GM12878 (cell line): ENCODE measurements around the gene CNGB1. TPM values are rescaled to one million over a fixed set of nuclear protein-coding genes. Genes with fewer than 3 reads are reported as not detected.
"Not testable (repeated sequence)": the region's sequence is repeated elsewhere in the genome, so short reads cannot be mapped to it uniquely, and the experiment has no call there.

Experiments used
- ATAC-seq: fragments of 200-7000 bp; cut with Tn5 transposase; 3 replicates; pipeline ENCODE4 v1.9.1; 2020; ENCODE audit warnings: mild to moderate bottlenecking, moderate library complexity
- BruUV-seq: library from RNA; stranded (reverse); fragments of 400-500 nt; replicated peaks from 2 replicates; lab custom pipeline; 2021; lab: Mats Ljungman, UMichigan
- CTCF ChIA-PET: fragments of 300-600 bp; sonication (Branson Sonifier 250); formaldehyde crosslinking; extraction: SDS; loops from one replicate; lab custom pipeline; 2021; ENCODE audit warnings: inconsistent platforms; lab: Yijun Ruan, JAX
- POLR2A ChIA-PET: fragments of 350-600 bp; formaldehyde crosslinking; extraction: SDS; loops from one replicate; lab custom pipeline; 2021; ENCODE audit warnings: inconsistent platforms; lab: Charles Lee
- RAD21 ChIA-PET: fragments of 300-600 bp; sonication (Branson Sonifier 250); formaldehyde crosslinking; loops from one replicate; lab custom pipeline; 2023; ENCODE audit warnings: antibody characterized with exemption; ENCODE audit not compliant: unreplicated experiment; lab: Charles Lee
- SMC1A ChIA-PET: fragments of 300-600 bp; sonication (Branson Sonifier 250); formaldehyde crosslinking; loops from one replicate; lab custom pipeline; 2023; ENCODE audit not compliant: unreplicated experiment, uncharacterized antibody; lab: Charles Lee
- DNase-seq: peaks from one replicate; pipeline ENCODE4 v3.0.0-alpha.2; 2011; ENCODE audit warnings: low read depth, low spot score
- FAIRE-seq: peaks from 3 replicates; lab custom pipeline; 2011; peaks lifted over from hg19 to GRCh38; lab: Jason Lieb, UNC
- H2AFZ ChIP-seq: 2 replicates; pipeline ENCODE4 v1.6.0; 2011; ENCODE audit warnings: low read depth, low read length, control low read depth; ENCODE audit not compliant: control insufficient read depth
- H3K27ac ChIP-seq: 2 replicates; pipeline ENCODE4 v1.5.1; 2011; ENCODE audit warnings: control low read depth; ENCODE audit not compliant: control insufficient read depth, insufficient read depth
- H3K27me3 ChIP-seq, 2 experiments: replicated peaks in 1 of 2; 2 replicates each; pipeline versions ENCODE4 v1.6.0 to v1.6.1; 2011; ENCODE audit warnings: low read length in 1 of 2; ENCODE audit not compliant: control insufficient read depth in 2 of 2, insufficient read depth in 2 of 2
- H3K36me3 ChIP-seq, 2 experiments: 2 replicates each; pipeline ENCODE4 v1.5.1; 2011; ENCODE audit warnings: low read length in 1 of 2; ENCODE audit not compliant: control insufficient read depth in 2 of 2, insufficient read depth in 2 of 2
- H3K4me1 ChIP-seq: 2 replicates; pipeline ENCODE4 v1.6.1; 2011; ENCODE audit warnings: mild to moderate bottlenecking, low read length, moderate library complexity, mixed read lengths; ENCODE audit not compliant: control insufficient read depth, insufficient read depth
- H3K4me2 ChIP-seq: 2 replicates; pipeline ENCODE4 v1.6.0; 2011; ENCODE audit warnings: control low read depth; ENCODE audit not compliant: control insufficient read depth, insufficient read depth
- H3K4me3 ChIP-seq: fragments of 200-600 bp; sonication (generic); 2 replicates; pipeline ENCODE4 v1.5.1; 2016
- H3K79me2 ChIP-seq: 2 replicates; pipeline ENCODE4 v1.6.0; 2011; ENCODE audit warnings: low read length; ENCODE audit not compliant: control insufficient read depth, insufficient read depth
- H3K9ac ChIP-seq: 2 replicates; pipeline ENCODE4 v1.8.0; 2011; ENCODE audit warnings: low read length, control low read depth, mixed read lengths; ENCODE audit not compliant: control insufficient read depth, insufficient read depth
- H3K9me3 ChIP-seq: replicated peaks from 3 replicates; pipeline ENCODE4 v1.5.1; 2011; ENCODE audit warnings: mild to moderate bottlenecking, low read length; ENCODE audit not compliant: control insufficient read depth, insufficient read depth
- H4K20me1 ChIP-seq: 2 replicates; pipeline ENCODE4 v1.6.0; 2011; ENCODE audit not compliant: control insufficient read depth, insufficient read depth
- NR2C2 ChIP-seq: IDR thresholded peaks from 2 replicates; pipeline ENCODE4 v1.6.1; 2011; ENCODE audit warnings: borderline replicate concordance, low read depth; ENCODE audit not compliant: control insufficient read depth, insufficient read length
- RAD21 ChIP-seq: IDR thresholded peaks from 2 replicates; pipeline ENCODE4 v1.6.1; 2011; ENCODE audit warnings: mild to moderate bottlenecking, low read depth, low read length, moderate library complexity; ENCODE audit not compliant: insufficient read depth
- RUNX3 ChIP-seq: IDR thresholded peaks from 2 replicates; pipeline ENCODE4 v1.6.1; 2012; ENCODE audit warnings: low read length, inconsistent platforms
- TAF1 ChIP-seq: IDR thresholded peaks from 2 replicates; pipeline ENCODE4 v1.6.1; 2011; ENCODE audit warnings: mild to moderate bottlenecking, low read depth, low read length, borderline replicate concordance
- TARDBP ChIP-seq: IDR thresholded peaks from 2 replicates; pipeline ENCODE4 v1.6.1; 2016; ENCODE audit warnings: borderline replicate concordance
- TCF7 ChIP-seq: IDR thresholded peaks from 2 replicates; pipeline ENCODE4 v1.6.1; 2014; ENCODE audit warnings: antibody characterized with exemption, borderline replicate concordance
- ZNF592 ChIP-seq: fragments of 450-650 bp; IDR thresholded peaks from 2 replicates; pipeline ENCODE4 v1.6.1; 2017; ENCODE audit warnings: mild to moderate bottlenecking, moderate library complexity
- WGBS: methylation state at CpG from one replicate; pipeline ENCODE4 v1.1.6; 2016; ENCODE audit warnings: low lambda C conversion rate; ENCODE audit not compliant: insufficient replicate concordance, insufficient coverage; ENCODE audit errors: missing lambda C conversion rate; 5-methylcytosine and 5-hydroxymethylcytosine counted together
- in situ Hi-C: fragments of 300-500 bp; cut with MboI; formaldehyde crosslinking; loops from 9 replicates; pipeline ENCODE4 v1.14.3; 2018; ENCODE audit warnings: mixed read lengths
- intact Hi-C: fragments of 100-400 bp; cut with micrococcal nuclease; formaldehyde crosslinking; loops from one replicate; pipeline ENCODE4 v1.14.2; 2022; ENCODE audit not compliant: unreplicated experiment
- polyA plus RNA-seq, 11 experiments: library from polyadenylated mRNA; depleted of rRNA in 4 of 11; unstranded in 6 of 11; stranded (reverse) in 5 of 11; fragments of >200 nt; fragmentation: Nextera tagmentation in 4 of 11; fragmentation: Illumina TruSeq in 1 of 11; extraction: Ambion mirVana in 4 of 11; extraction: Trizol in 1 of 11; gene quantifications; 1 replicate in 1 of 11; 2 replicates in 10 of 11; pipeline versions ENCODE4 v1.2.1 to v1.2.3, GENCODE V29; 2011 to 2016; ENCODE audit warnings: inconsistent platforms in 2 of 11, missing spikeins in 2 of 11, low read depth in 1 of 11
- total RNA-seq, 4 experiments: library from RNA; depleted of rRNA in 3 of 4; stranded (reverse); fragments of >200 nt in 3 of 4; fragmentation: Illumina TruSeq in 1 of 4; extraction: Trizol in 1 of 4; gene quantifications; 2 replicates each; pipeline versions ENCODE4 v1.2.1 to v1.2.3, GENCODE V29; 2013 to 2021
- TF ChIP-seq, protein P1 (sequence below): fragments of 450-650 bp; IDR thresholded peaks from 2 replicates; pipeline ENCODE4 v1.6.1; 2016; ENCODE audit warnings: mild to moderate bottlenecking

The CNGB1 gene
- total and polyA plus RNA-seq, 10 of the 15 experiments (the other 5 are each of a cell fraction or from before 2014, with no cell fraction given) = 0.03 TPM; not detected in 9

GRCh38 chr16:58009856-58010416, 39.0 kb upstream of the CNGB1 start (continued):
- no peak for TF ChIP-seq RAD21

GRCh38 chr16:58004736-58005135, 33.8 kb upstream of the CNGB1 start:
- H3K27me3 ChIP-seq, H3K4me2 ChIP-seq, H3K9me3 ChIP-seq, H4K20me1 ChIP-seq, H3K4me3 ChIP-seq, H3K27ac ChIP-seq, H2AFZ ChIP-seq, FAIRE-seq, H3K79me2 ChIP-seq, BruUV-seq, H3K4me1 ChIP-seq, H3K36me3 ChIP-seq, POLR2A ChIA-PET, DNase-seq, H3K9ac ChIP-seq, ATAC-seq: not testable (repeated sequence)
- ChIA-PET SMC1A (interaction anchor here (0.6 kb wide), 1 partner anchor 99 kb away, joined by 3 read pairs; no protein-coding TSS in a partner anchor), CTCF (interaction anchor here (0.7 to 1.9 kb wide), 9 partner anchors 15 to 210 kb away, joined by 3 to 9 read pairs (median 3); no protein-coding TSS in a partner anchor), RAD21 (interaction anchor here (0.8 to 1.8 kb wide), 3 partner anchors 106 to 228 kb away, joined by 3 to 5 read pairs (median 3); no protein-coding TSS in a partner anchor)
- intact Hi-C loops = loop anchor here (1.0 to 5.0 kb wide), 4 partner anchors 105 to 427 kb away; no protein-coding TSS in a partner anchor
- in situ Hi-C loops = loop anchor here (5.0 to 10.0 kb wide), 3 partner anchors 107 to 420 kb away; no protein-coding TSS in a partner anchor
- WGBS = 93% methylated on average over 12 of the region's 12 CpGs

DNA sequence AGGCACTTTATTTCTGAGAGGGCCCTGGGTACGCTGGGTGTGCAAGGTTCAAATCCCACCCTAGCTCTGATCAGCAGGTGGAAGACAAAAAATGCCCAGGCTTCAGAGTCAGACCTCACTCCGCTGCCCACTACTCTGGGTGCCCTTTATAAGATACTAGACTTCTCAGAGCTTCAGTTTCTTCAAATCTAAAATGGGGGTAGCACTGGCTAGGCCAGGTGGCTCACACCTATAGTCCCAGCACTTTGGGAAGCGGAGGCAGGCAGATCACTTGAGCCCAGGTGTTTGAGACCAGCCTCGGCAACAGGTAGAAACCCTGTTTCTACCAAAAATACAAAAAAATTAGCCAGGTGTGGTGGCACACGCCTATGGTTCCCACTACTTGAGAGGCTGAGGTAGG, 32.0 kb upstream of the CNGB1 start:
- Histone ChIP-seq H3K27ac (no peak overlapping the region), H3K4me1 (peaks cover 13% of the 10 kb centered on the region), H4K20me1 (no peaks in the 10 kb centered on the region), H3K9me3 (no peaks in the 10 kb centered on the region; the same call in 2 of the 3 replicates), H2AFZ (no peak overlapping the region), H3K9ac (no peak overlapping the region), H3K79me2 (peaks cover 12% of the 10 kb centered on the region), H3K27me3 (no peaks in the 10 kb centered on the region), H3K36me3 (no peaks in the 10 kb centered on the region; a peak in 2 of 4 replicates), H3K4me2 (peak overlapping the region; percentile 5; the same call in 1 of the 2 replicates), H3K4me3 (no peak overlapping the region)
- ATAC-seq (no peak), FAIRE-seq (no peak), DNase-seq (no peak)
- ChIA-PET SMC1A (no interaction called here), RAD21 (no interaction called here), CTCF (interaction anchor here (0.6 to 2.1 kb wide), 3 partner anchors 98 to 399 kb away, joined by 3 to 5 read pairs (median 3); no protein-coding TSS in a partner anchor), POLR2A (no interaction called here)
- whole genome bisulfite sequencing = 84% methylated on average over 5 of the region's 5 CpGs
- intact Hi-C loops = loop anchor here (5.0 kb wide), 1 partner anchor 411 kb away; no protein-coding TSS in a partner anchor
- TSS peak; percentile 52 for BruUV-seq
- in situ Hi-C loops = loop anchor here (5.0 to 10.0 kb wide), 3 partner anchors 106 to 418 kb away; no protein-coding TSS in a partner anchor
- TF ChIP-seq TCF7 (no peak), ZNF592 (no peak), TAF1 (no peak), RUNX3 (no peak), TARDBP (no peak), NR2C2 (no peak)
- TF ChIP-seq, protein P1, sequence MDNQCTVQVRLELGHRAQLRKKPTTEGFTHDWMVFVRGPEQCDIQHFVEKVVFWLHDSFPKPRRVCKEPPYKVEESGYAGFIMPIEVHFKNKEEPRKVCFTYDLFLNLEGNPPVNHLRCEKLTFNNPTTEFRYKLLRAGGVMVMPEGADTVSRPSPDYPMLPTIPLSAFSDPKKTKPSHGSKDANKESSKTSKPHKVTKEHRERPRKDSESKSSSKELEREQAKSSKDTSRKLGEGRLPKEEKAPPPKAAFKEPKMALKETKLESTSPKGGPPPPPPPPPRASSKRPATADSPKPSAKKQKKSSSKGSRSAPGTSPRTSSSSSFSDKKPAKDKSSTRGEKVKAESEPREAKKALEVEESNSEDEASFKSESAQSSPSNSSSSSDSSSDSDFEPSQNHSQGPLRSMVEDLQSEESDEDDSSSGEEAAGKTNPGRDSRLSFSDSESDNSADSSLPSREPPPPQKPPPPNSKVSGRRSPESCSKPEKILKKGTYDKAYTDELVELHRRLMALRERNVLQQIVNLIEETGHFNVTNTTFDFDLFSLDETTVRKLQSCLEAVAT = no peak
